ENCODE results near the gene GRIN1. TPM values are rescaled to one million over a fixed set of nuclear protein-coding genes. Genes with fewer than 3 reads are reported as not detected.
"Not testable (repeated sequence)": the region's sequence is repeated elsewhere in the genome, so short reads cannot be mapped to it uniquely, and the experiment has no call there.

GRIN1 gene
- total and polyA plus RNA-seq, 2 donors (not counting 3 experiments of a cell fraction or from before 2014, with no cell fraction given): not detected

DNA sequence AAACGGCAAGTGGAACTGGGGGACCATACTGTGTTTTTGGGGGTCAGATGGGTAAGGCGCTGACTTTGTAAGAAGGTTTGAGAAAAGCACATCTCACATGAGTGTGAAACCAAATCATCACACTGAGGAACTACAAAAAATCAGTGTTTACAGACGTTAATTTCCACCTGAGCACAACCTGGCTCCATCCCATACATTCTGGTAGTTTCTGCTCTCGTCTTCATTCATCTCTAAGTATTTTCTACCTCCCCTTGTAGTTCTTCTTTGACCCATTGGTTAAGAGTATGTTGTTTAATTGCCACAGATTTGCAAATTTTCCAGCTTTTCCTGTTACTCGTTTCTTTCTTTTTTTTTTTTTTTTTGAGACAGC, 15.5 kb upstream of the GRIN1 start:
- H3K79me2 ChIP-seq (ENCODE audit: control insufficient read depth, insufficient read depth, low read length): peaks cover 13% of the 10 kb centered on the region
- POLR2A ChIA-PET: interaction anchor here (0.7 kb wide), 2 partner anchors 60 to 119 kb away, joined by 6 read pairs; no protein-coding TSS in a partner anchor

DNA sequence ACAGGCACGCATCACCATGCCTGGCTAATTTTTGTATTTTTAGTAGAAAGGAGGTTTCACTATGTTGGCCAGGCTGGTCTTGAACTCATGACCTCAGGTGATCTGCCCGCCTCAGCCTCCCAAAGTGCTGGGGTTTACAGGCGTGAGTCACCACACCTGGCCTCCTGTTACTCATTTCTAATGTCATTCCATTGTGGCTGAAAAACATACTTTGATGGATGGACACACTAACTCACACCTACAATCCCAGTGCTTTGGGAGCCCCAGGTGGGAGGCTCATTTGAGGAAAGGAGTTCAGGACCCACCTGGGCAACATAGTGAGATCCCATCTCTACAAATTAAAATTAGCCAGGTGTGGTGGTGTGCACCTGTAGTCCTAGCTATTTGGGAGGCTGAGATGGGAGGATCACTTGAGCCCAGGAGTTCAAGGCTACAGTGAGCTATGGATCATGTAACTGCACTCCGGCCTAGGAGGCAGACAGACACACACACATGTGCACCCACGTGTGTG, 14.9 kb upstream of the GRIN1 start:
- H2AFZ ChIP-seq (ENCODE audit: low read depth, low read length); H3K9me1 ChIP-seq (replicated peaks; ENCODE audit: control insufficient read depth, extremely low read depth, insufficient read depth, low read length); H3K36me3 ChIP-seq (ENCODE audit: control insufficient read depth in 2 of 2, extremely low read depth in 1 of 2, insufficient read depth in 2 of 2, low read length in 2 of 2); DNase-seq (ENCODE audit: low read depth, low spot score); H3K9ac ChIP-seq (replicated peaks; ENCODE audit: extremely low read depth, insufficient read depth, low read length); dilution Hi-C loops (cut with MboI; ENCODE audit: extremely low pct_ligation_motif_present, low sequenced_read_pairs); H4K20me1 ChIP-seq (replicated peaks; ENCODE audit: control insufficient read depth, extremely low read depth, insufficient read depth, low read length); BruUV-seq (replicated peaks); H3K27me3 ChIP-seq (ENCODE audit: control insufficient read depth in 2 of 2, insufficient read depth in 2 of 2, low read length in 2 of 2); H3K9me3 ChIP-seq (replicated peaks; ENCODE audit: control insufficient read depth, insufficient read depth, low read length); H3K27ac ChIP-seq (ENCODE audit: insufficient read depth, low read depth, low read length); intact Hi-C loops (cut with micrococcal nuclease); FAIRE-seq; H3K4me3 ChIP-seq (replicated peaks in 1 of 3; ENCODE audit: insufficient read depth in 1 of 3, low read depth in 1 of 3, low read length in 3 of 3); H3K4me2 ChIP-seq (ENCODE audit: insufficient read depth, low read length); POLR2A ChIA-PET: not testable (repeated sequence)
- Histone ChIP-seq H3K4me1 (ENCODE audit: control insufficient read depth, extremely low read depth, insufficient read depth, low read length) (peaks cover 21% of the 10 kb centered on the region), H3K79me2 (ENCODE audit: control insufficient read depth, insufficient read depth, low read length) (peaks cover 18% of the 10 kb centered on the region)
- CTCF ChIA-PET: interaction anchor here (0.6 to 4.0 kb wide), 3 partner anchors 9 to 113 kb away, joined by 4 to 20 read pairs (median 6); partner anchors contain the start of gene RNF224

More for the DNA sequence above, 15.5 kb upstream of the GRIN1 start:
- CTCF ChIA-PET: interaction anchor here (0.6 to 4.0 kb wide), 6 partner anchors 9 to 139 kb away, joined by 3 to 20 read pairs (median 4); partner anchors contain the start of gene RNF224
- H3K4me3 ChIP-seq (replicated peaks in 1 of 3; ENCODE audit: insufficient read depth in 1 of 3, low read depth in 1 of 3, low read length in 3 of 3): no peak overlapping the region
- dilution Hi-C loops (cut with MboI; ENCODE audit: extremely low pct_ligation_motif_present, low sequenced_read_pairs): no loop called here
- TF ChIP-seq POLR2A (IDR thresholded peaks at IDR 0.05; ENCODE audit: low read depth, low read length) (no peak), EZH2 (IDR thresholded peaks at IDR 0.05; ENCODE audit: borderline replicate concordance, low read depth, low read length, severe bottlenecking) (no peak), GATA2 (IDR thresholded peaks at IDR 0.05; ENCODE audit: insufficient read depth, insufficient read length, low read depth, low read length) (no peak), MYC (IDR thresholded peaks at IDR 0.05; ENCODE audit: low read depth, low read length) (no peak), JUN (IDR thresholded peaks at IDR 0.05; ENCODE audit: borderline replicate concordance, insufficient read depth, insufficient read length, low read depth) (no peak)
- TF ChIP-seq, protein P1, sequence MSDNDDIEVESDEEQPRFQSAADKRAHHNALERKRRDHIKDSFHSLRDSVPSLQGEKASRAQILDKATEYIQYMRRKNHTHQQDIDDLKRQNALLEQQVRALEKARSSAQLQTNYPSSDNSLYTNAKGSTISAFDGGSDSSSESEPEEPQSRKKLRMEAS (IDR thresholded peaks at IDR 0.05; ENCODE audit: insufficient read depth, insufficient read length): no peak
- no peak for FAIRE-seq
- no peak for DNase-seq (ENCODE audit: low read depth, low spot score)
- H3K36me3 ChIP-seq (ENCODE audit: control insufficient read depth in 2 of 2, extremely low read depth in 1 of 2, insufficient read depth in 2 of 2, low read length in 2 of 2): no peaks in the 10 kb centered on the region
- H3K4me1 ChIP-seq (ENCODE audit: control insufficient read depth, extremely low read depth, insufficient read depth, low read length): peaks cover 15% of the 10 kb centered on the region
- H3K27ac ChIP-seq (ENCODE audit: insufficient read depth, low read depth, low read length): no peak overlapping the region
- no peaks in the 10 kb centered on the region for H4K20me1 ChIP-seq (replicated peaks; ENCODE audit: control insufficient read depth, extremely low read depth, insufficient read depth, low read length)
- no peak overlapping the region for H3K9ac ChIP-seq (replicated peaks; ENCODE audit: extremely low read depth, insufficient read depth, low read length)
- no peak overlapping the region for H3K4me2 ChIP-seq (ENCODE audit: insufficient read depth, low read length)
- BruUV-seq (replicated peaks): no TSS peak
- H3K27me3 ChIP-seq (ENCODE audit: control insufficient read depth in 2 of 2, insufficient read depth in 2 of 2, low read length in 2 of 2): no peaks in the 10 kb centered on the region
- no peak overlapping the region for H2AFZ ChIP-seq (ENCODE audit: low read depth, low read length)
- no peaks in the 10 kb centered on the region for H3K9me1 ChIP-seq (replicated peaks; ENCODE audit: control insufficient read depth, extremely low read depth, insufficient read depth, low read length)
- no peaks in the 10 kb centered on the region for H3K9me3 ChIP-seq (replicated peaks; ENCODE audit: control insufficient read depth, insufficient read depth, low read length)
- intact Hi-C loops (cut with micrococcal nuclease): no loop called here
